ENCODE results near the gene ALKBH3.

Gene ALKBH3

GRCh38 chr11:43880640-43881159 is at the start of gene ALKBH3:
Gene ALKBH3, plus strand, starts transcription at chr11:43880831. Its CDS starts 1,822 bp downstream, at chr11:43882653.
- DNase-seq (ENCODE audit: low read depth in 2 of 2) = peak; percentile 81 to 84

- DNase-seq (ENCODE audit: low read depth in 2 of 2) = peak; percentile 28 to 51
Measured at GRCh38 chr11:43830928-43831440, 49.6 kb upstream of the ALKBH3 start.

- DNase-seq (ENCODE audit: low read depth in 2 of 2) = no peak
Measured at GRCh38 chr11:43832536-43832935, 48.1 kb upstream of the ALKBH3 start.

- no peak for DNase-seq (ENCODE audit: low read depth in 2 of 2)
Measured at GRCh38 chr11:43833657-43834073, 47.0 kb upstream of the ALKBH3 start.

- DNase-seq (ENCODE audit: low read depth in 2 of 2) = no peak
Measured at GRCh38 chr11:43834286-43834685, 46.3 kb upstream of the ALKBH3 start.

GRCh38 chr11:43835104-43835503 is 45.5 kb upstream of the ALKBH3 start:
- DNase-seq (ENCODE audit: low read depth in 2 of 2) = no peak

GRCh38 chr11:43837879-43838278 is 42.8 kb upstream of the ALKBH3 start:
- DNase-seq (ENCODE audit: low read depth in 2 of 2) = no peak

- DNase-seq (ENCODE audit: low read depth in 2 of 2) = no peak
Measured at GRCh38 chr11:43842021-43842420, 38.6 kb upstream of the ALKBH3 start.

- DNase-seq (ENCODE audit: low read depth in 2 of 2) = no peak
Measured at GRCh38 chr11:43845816-43846215, 34.8 kb upstream of the ALKBH3 start.

- DNase-seq (ENCODE audit: low read depth in 2 of 2) = peak; percentile 19 to 25
Measured at GRCh38 chr11:43852057-43852636, 28.5 kb upstream of the ALKBH3 start.

- DNase-seq (ENCODE audit: low read depth in 2 of 2) = no peak
Measured at GRCh38 chr11:43853781-43854180, 26.9 kb upstream of the ALKBH3 start.

GRCh38 chr11:43856993-43857392 is 23.6 kb upstream of the ALKBH3 start:
- DNase-seq (ENCODE audit: low read depth in 2 of 2) = no peak

- DNase-seq (ENCODE audit: low read depth in 2 of 2) = no peak
Measured at GRCh38 chr11:43861141-43861540, 19.5 kb upstream of the ALKBH3 start.

- no peak for DNase-seq (ENCODE audit: low read depth in 2 of 2)
Measured at GRCh38 chr11:43866520-43866919, 14.1 kb upstream of the ALKBH3 start.

- DNase-seq (ENCODE audit: low read depth in 2 of 2) = no peak
Measured at GRCh38 chr11:43866969-43867368, 13.7 kb upstream of the ALKBH3 start.

- DNase-seq (ENCODE audit: low read depth in 2 of 2) = peak; percentile 23 to 34
Measured at GRCh38 chr11:43868852-43869567, 11.6 kb upstream of the ALKBH3 start.

GRCh38 chr11:43871051-43871450 is 9.6 kb upstream of the ALKBH3 start:
- DNase-seq (ENCODE audit: low read depth in 2 of 2) = no peak

GRCh38 chr11:43872995-43873394 is 7.6 kb upstream of the ALKBH3 start:
- no peak for DNase-seq (ENCODE audit: low read depth in 2 of 2)

- DNase-seq (ENCODE audit: low read depth in 2 of 2) = no peak
Measured at GRCh38 chr11:43874078-43874477, 6.6 kb upstream of the ALKBH3 start.

- no peak for DNase-seq (ENCODE audit: low read depth in 2 of 2)
Measured at GRCh38 chr11:43874738-43875137, 5.9 kb upstream of the ALKBH3 start.

GRCh38 chr11:43879789-43880639 is 617 bp upstream of the ALKBH3 start:
- no peak for DNase-seq (ENCODE audit: low read depth in 2 of 2)

GRCh38 chr11:43892851-43893250 is 12.2 kb downstream of the ALKBH3 start:
- DNase-seq (ENCODE audit: low read depth in 2 of 2) = no peak

Data from stimulated activated CD8-positive, alpha-beta memory T cell treated with anti-CD3 and anti-CD28 coated beads, Interleukin-15, amount 100 ng/mL, for 48 hours (primary cell).